WTC11 (cell line): ENCODE results near the gene RIPPLY2. TPM values are rescaled to one million over a fixed set of nuclear protein-coding genes. Genes with fewer than 3 reads are reported as not detected.

Experiments
- ATAC-seq: fragments of 200-7000 bp; cut with Tn5 transposase; 2 replicates; pipeline ENCODE4 v1.10.0; 2021; ENCODE audit warnings: mild to moderate bottlenecking, moderate library complexity
- CTCF ChIA-PET: fragments of 300-600 bp; sonication (Branson Sonifier 250); formaldehyde crosslinking; loops from one replicate; lab custom pipeline; 2021; ENCODE audit warnings: antibody characterized with exemption; lab: Charles Lee
- POLR2A ChIA-PET: fragments of 350-600 bp; sonication (Branson Sonifier 250); formaldehyde crosslinking; loops from one replicate; lab custom pipeline; 2021; ENCODE audit warnings: antibody characterized with exemption; lab: Charles Lee
- DNase-seq: peaks from one replicate; pipeline ENCODE4 v3.0.0; 2021; ENCODE audit warnings: low spot score
- H3K27ac Mint-ChIP-seq: 2 replicates; pipeline ENCODE4 v1.8.0; 2021; ENCODE audit warnings: mixed read lengths
- H3K27me3 Mint-ChIP-seq: 2 replicates; pipeline ENCODE4 v1.8.0; 2021; ENCODE audit warnings: low read depth, mild to moderate bottlenecking, moderate library complexity, mixed read lengths
- H3K36me3 Mint-ChIP-seq: 2 replicates; pipeline ENCODE4 v1.8.0; 2021; ENCODE audit warnings: mixed read lengths
- H3K4me1 Mint-ChIP-seq: 2 replicates; pipeline ENCODE4 v1.8.0; 2022; ENCODE audit warnings: mixed read lengths
- H3K4me3 Mint-ChIP-seq: 2 replicates; pipeline ENCODE4 v1.8.0; 2021; ENCODE audit warnings: mild to moderate bottlenecking, moderate library complexity, mixed read lengths
- H3K9me3 Mint-ChIP-seq: 2 replicates; pipeline ENCODE4 v1.8.0; 2021; ENCODE audit warnings: mixed read lengths
- AR ChIP-seq: fragments of 250-450 bp; sonication (Bioruptor Pico); IDR thresholded peaks from 2 replicates; pipeline ENCODE4 v1.9.0; 2021; ENCODE audit warnings: mild to moderate bottlenecking
- ATF1 ChIP-seq: sonication (generic); formaldehyde crosslinking; IDR thresholded peaks from 2 replicates; pipeline ENCODE4 v1.8.1; 2023; ENCODE audit warnings: mild to moderate bottlenecking, moderate library complexity, missing genetic modification reagents
- CTCF ChIP-seq: fragments of 200-600 bp; IDR thresholded peaks from 2 replicates; pipeline ENCODE4 v1.8.0; 2022; ENCODE audit warnings: antibody characterized with exemption
- EMX1 ChIP-seq: fragments of 250-450 bp; sonication (Bioruptor Pico); IDR thresholded peaks from 2 replicates; pipeline ENCODE4 v1.8.0; 2021; ENCODE audit warnings: mild to moderate bottlenecking
- FOXJ3 ChIP-seq: sonication (generic); formaldehyde crosslinking; IDR thresholded peaks from 2 replicates; pipeline ENCODE4 v1.9.0; 2021; ENCODE audit warnings: missing genetic modification reagents, mild to moderate bottlenecking, borderline replicate concordance
- GABPB1 ChIP-seq: sonication (generic); formaldehyde crosslinking; IDR thresholded peaks from 2 replicates; pipeline ENCODE4 v1.8.1; 2023; ENCODE audit warnings: mild to moderate bottlenecking, missing genetic modification reagents
- GRHL2 ChIP-seq: fragments of 250-450 bp; sonication (Bioruptor Pico); IDR thresholded peaks from 2 replicates; pipeline ENCODE4 v1.8.0; 2022; ENCODE audit warnings: mild to moderate bottlenecking, moderate library complexity; ENCODE audit not compliant: insufficient replicate concordance, severe bottlenecking
- GTF2I ChIP-seq: fragments of 250-450 bp; sonication (Bioruptor Pico); conservative IDR thresholded peaks from 2 replicates; pipeline ENCODE4 v1.4.0; 2021; ENCODE audit warnings: mild to moderate bottlenecking
- HMGXB4 ChIP-seq: sonication (generic); formaldehyde crosslinking; IDR thresholded peaks from 2 replicates; pipeline ENCODE4 v1.8.1; 2023; ENCODE audit warnings: mild to moderate bottlenecking, moderate library complexity, missing genetic modification reagents
- IRF2 ChIP-seq: sonication (generic); formaldehyde crosslinking; IDR thresholded peaks from 2 replicates; pipeline ENCODE4 v1.8.0; 2022; ENCODE audit warnings: low read depth, missing genetic modification reagents, borderline replicate concordance
- JAZF1 ChIP-seq: fragments of 250-450 bp; sonication (Bioruptor Pico); IDR thresholded peaks from 2 replicates; pipeline ENCODE4 v1.9.0; 2021; ENCODE audit warnings: moderate library complexity, mild to moderate bottlenecking, inconsistent platforms
- JUN ChIP-seq: sonication (generic); formaldehyde crosslinking; IDR thresholded peaks from 2 replicates; pipeline ENCODE4 v1.8.0; 2023; ENCODE audit warnings: mild to moderate bottlenecking, missing genetic modification reagents
- TEAD1 ChIP-seq: sonication (generic); formaldehyde crosslinking; IDR thresholded peaks from 2 replicates; pipeline ENCODE4 v1.8.0; 2022; ENCODE audit warnings: mild to moderate bottlenecking, missing genetic modification reagents
- USF1 ChIP-seq: sonication (generic); formaldehyde crosslinking; IDR thresholded peaks from 2 replicates; pipeline ENCODE4 v1.8.0; 2022; ENCODE audit warnings: mild to moderate bottlenecking, missing genetic modification reagents
- ZBTB21 ChIP-seq: sonication (generic); formaldehyde crosslinking; IDR thresholded peaks from 2 replicates; pipeline ENCODE4 v1.8.1; 2023; ENCODE audit warnings: mild to moderate bottlenecking, missing genetic modification reagents, borderline replicate concordance
- ZNF263 ChIP-seq: sonication (generic); formaldehyde crosslinking; IDR thresholded peaks from 2 replicates; pipeline ENCODE4 v1.8.1; 2022; ENCODE audit warnings: low read depth, mild to moderate bottlenecking, moderate library complexity, missing genetic modification reagents
- ZNF512 ChIP-seq: sonication (generic); formaldehyde crosslinking; IDR thresholded peaks from 2 replicates; pipeline ENCODE4 v1.8.1; 2022; ENCODE audit warnings: missing genetic modification reagents, borderline replicate concordance
- ZSCAN18 ChIP-seq: fragments of 250-450 bp; sonication (Bioruptor Pico); IDR thresholded peaks from 2 replicates; pipeline ENCODE4 v2.1.2; 2022; ENCODE audit warnings: mild to moderate bottlenecking, moderate library complexity
- total RNA-seq: library from RNA; stranded (reverse); gene quantifications from 3 replicates; pipeline ENCODE4 v1.2.3, GENCODE V29; 2021
- TF ChIP-seq, protein P1 (sequence below): sonication (generic); formaldehyde crosslinking; conservative IDR thresholded peaks from 2 replicates; pipeline ENCODE4 v1.8.1; 2022; ENCODE audit warnings: mild to moderate bottlenecking, missing genetic modification reagents

The RIPPLY2 gene
- total RNA-seq, 1 experiment from 2014 or later: 0.66 TPM

DNA sequence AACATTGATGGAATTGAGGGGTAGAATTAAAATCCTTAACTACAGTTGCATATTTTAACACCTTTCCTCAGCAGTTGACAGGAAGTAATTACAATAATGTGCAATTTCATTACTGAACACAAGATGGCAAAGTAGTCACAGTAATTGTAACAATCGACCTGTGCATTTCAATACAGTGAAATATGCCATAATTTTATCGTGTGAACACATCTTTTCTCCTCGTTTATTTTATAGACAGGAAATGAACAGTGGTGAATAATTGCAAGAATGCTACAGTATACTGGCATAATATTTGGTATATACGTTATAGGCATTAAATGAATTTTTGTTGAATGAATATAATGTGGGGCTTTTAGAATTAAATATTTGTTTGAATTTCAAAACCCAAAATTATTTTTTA is 31.4 kb downstream of the RIPPLY2 start:
- peaks cover 6% of the 10 kb centered on the region for H3K4me1 Mint-ChIP-seq
- H3K27me3 Mint-ChIP-seq: no peaks in the 10 kb centered on the region
- no peak for DNase-seq
- ATAC-seq: peak; percentile 26; the same call in 1 of the 2 replicates
- ChIA-PET POLR2A (no interaction called here), CTCF (no interaction called here)
- peaks cover 4% of the 10 kb centered on the region; the same call in 1 of the 2 replicates for H3K9me3 Mint-ChIP-seq
- H3K36me3 Mint-ChIP-seq: no peaks in the 10 kb centered on the region
- no peak overlapping the region for H3K4me3 Mint-ChIP-seq
- no peak for TF ChIP-seq TEAD1 (CRISPR knock-in tag)
- no peak for TF ChIP-seq HMGXB4 (CRISPR knock-in tag)
- TF ChIP-seq FOXJ3 (CRISPR knock-in tag): no peak
- TF ChIP-seq CTCF: peak; percentile 42; the same call in 1 of the 2 replicates
- H3K27ac Mint-ChIP-seq: no peak overlapping the region

DNA sequence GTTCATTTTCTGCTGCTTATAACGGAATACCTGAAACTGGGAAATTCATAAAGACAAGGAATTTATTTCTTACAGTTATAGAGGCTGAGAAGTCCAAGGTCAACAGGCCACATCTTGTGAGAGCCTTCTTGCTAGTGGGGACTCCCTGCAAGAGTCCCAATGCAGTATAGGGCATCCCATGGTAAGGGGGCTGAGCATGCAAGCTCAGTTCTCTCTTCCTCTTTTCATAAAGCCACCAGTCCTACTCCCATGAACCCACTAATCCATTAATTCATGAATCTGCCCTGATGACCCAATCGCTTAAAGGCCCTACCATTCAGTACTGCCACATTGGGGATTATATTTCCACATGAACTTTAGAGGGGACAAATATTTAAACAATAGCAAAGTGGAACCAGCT is 32.8 kb downstream of the RIPPLY2 start:
- Mint-ChIP-seq H3K4me3 (no peak overlapping the region), H3K4me1 (peaks cover 6% of the 10 kb centered on the region), H3K9me3 (peaks cover 11% of the 10 kb centered on the region), H3K36me3 (0 out of 2 replicates have a peak, but pooled peaks cover 3% of the 10 kb centered on the region), H3K27ac (no peak overlapping the region), H3K27me3 (no peaks in the 10 kb centered on the region)
- DNase-seq (no peak), ATAC-seq (no peak)
- CTCF ChIA-PET: no interaction called here
- TF ChIP-seq GRHL2 (no peak), EMX1 (CRISPR knock-in tag) (no peak), ATF1 (CRISPR knock-in tag) (no peak), JUN (CRISPR knock-in tag) (no peak), ZBTB21 (CRISPR knock-in tag) (no peak), FOXJ3 (CRISPR knock-in tag) (no peak), GABPB1 (CRISPR knock-in tag) (no peak), ZNF512 (CRISPR knock-in tag) (no peak), ZSCAN18 (CRISPR knock-in tag) (no peak), USF1 (no peak), JAZF1 (CRISPR knock-in tag) (no peak), AR (CRISPR knock-in tag) (no peak), ZNF263 (CRISPR knock-in tag) (no peak), IRF2 (CRISPR knock-in tag) (no peak), GTF2I (CRISPR knock-in tag) (no peak)
- TF ChIP-seq, protein P1, sequence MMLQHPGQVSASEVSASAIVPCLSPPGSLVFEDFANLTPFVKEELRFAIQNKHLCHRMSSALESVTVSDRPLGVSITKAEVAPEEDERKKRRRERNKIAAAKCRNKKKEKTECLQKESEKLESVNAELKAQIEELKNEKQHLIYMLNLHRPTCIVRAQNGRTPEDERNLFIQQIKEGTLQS (CRISPR knock-in tag): no peak
- POLR2A ChIA-PET: interaction anchor here (0.9 kb wide), 1 partner anchor 27 kb away, joined by 3 read pairs; the partner anchor contains the start of gene CYB5R4
